Ishikawa (cell line): Measurements from ENCODE around the gene FBXL20.

Experiments
- TCF12 ChIP-seq: IDR thresholded peaks from 2 replicates; pipeline ENCODE4 v1.6.1; 2012; ENCODE audit warnings: low read depth
- YY1 ChIP-seq: IDR thresholded peaks from 2 replicates; pipeline ENCODE4 v1.6.1; 2012; ENCODE audit warnings: low read depth
- TF ChIP-seq, protein P1 (sequence below): IDR thresholded peaks from 2 replicates; pipeline ENCODE4 v1.6.1; 2012; ENCODE audit warnings: low read depth, mild to moderate bottlenecking

DNA sequence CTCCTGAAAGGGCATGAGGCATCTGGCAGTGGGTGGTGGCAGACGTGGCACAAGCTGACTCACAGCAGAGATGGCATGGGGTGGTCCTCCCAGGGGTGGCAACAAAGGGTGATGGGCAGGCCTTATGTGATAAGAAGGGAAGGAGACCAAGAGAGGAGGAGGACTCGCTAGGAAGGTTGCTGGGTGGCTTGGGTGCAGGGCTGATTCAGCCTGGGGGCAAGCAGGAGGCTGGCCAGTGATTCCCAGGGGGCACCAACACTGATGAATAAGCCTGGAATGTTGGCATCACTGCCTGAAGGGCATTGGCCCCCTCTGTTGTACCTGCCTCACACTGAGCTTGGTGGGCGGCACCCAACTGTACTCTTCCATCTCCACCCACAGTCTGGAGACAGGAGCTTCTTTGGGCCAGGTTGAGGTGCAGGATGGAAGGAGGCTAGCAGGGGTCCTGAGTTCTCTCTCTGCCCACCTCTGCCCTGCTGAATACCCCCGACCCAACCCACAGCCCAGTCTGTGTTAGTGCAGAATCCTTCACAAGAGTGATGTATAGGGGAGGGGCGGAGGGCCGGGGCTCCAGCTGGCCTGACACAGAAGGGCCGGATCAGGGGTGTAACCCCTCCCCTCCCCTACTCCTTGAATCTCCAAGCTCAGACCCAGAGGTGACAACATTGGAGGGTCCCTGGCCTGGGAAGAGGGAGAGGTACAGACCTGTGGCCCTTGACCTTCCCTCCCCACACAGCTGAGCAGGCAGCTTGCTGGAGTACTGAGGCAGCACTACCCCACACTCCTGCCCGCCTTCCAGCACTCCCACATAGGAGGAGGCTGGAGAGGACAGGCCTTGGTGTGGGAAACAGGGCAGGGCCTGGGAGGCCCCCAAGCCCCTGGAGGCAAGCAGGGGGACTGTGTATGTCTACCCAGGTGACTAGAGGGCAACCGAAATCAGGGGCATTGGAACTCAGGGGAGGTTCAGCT is 178.3 kb downstream of the FBXL20 start:
- TF ChIP-seq, protein P1, sequence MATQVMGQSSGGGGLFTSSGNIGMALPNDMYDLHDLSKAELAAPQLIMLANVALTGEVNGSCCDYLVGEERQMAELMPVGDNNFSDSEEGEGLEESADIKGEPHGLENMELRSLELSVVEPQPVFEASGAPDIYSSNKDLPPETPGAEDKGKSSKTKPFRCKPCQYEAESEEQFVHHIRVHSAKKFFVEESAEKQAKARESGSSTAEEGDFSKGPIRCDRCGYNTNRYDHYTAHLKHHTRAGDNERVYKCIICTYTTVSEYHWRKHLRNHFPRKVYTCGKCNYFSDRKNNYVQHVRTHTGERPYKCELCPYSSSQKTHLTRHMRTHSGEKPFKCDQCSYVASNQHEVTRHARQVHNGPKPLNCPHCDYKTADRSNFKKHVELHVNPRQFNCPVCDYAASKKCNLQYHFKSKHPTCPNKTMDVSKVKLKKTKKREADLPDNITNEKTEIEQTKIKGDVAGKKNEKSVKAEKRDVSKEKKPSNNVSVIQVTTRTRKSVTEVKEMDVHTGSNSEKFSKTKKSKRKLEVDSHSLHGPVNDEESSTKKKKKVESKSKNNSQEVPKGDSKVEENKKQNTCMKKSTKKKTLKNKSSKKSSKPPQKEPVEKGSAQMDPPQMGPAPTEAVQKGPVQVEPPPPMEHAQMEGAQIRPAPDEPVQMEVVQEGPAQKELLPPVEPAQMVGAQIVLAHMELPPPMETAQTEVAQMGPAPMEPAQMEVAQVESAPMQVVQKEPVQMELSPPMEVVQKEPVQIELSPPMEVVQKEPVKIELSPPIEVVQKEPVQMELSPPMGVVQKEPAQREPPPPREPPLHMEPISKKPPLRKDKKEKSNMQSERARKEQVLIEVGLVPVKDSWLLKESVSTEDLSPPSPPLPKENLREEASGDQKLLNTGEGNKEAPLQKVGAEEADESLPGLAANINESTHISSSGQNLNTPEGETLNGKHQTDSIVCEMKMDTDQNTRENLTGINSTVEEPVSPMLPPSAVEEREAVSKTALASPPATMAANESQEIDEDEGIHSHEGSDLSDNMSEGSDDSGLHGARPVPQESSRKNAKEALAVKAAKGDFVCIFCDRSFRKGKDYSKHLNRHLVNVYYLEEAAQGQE, result no peak
- TF ChIP-seq TCF12 (no peak), YY1 (no peak)
